GM21619 (cell line): Measurements from ENCODE around the gene EVA1A.

Experiments
- ATAC-seq: cut with Tn5 transposase; IDR thresholded peaks from one replicate; pipeline ENCODE4 v1.9.1; 2021; ENCODE audit not compliant: unreplicated experiment

The EVA1A gene

DNA sequence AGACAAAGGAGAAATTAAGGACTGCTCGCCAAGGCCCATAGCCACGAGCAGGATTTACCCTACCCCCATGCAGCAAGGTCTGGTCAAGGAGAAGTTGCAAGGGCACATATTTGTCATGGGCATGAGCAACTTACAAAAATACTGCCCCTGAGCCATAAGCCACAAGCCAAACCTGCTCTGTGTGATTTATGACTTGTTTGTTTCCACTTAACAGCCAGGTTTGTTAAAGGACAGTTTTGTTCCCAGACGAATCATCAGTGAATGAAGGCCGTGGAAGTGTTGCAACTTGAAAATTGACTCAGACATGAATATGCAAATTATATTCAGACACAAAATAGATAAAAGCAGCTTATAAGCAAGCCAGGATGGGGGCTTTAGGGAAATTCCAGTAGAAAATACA lies 31.3 kb upstream of the EVA1A start:
- ATAC-seq = no peak

DNA sequence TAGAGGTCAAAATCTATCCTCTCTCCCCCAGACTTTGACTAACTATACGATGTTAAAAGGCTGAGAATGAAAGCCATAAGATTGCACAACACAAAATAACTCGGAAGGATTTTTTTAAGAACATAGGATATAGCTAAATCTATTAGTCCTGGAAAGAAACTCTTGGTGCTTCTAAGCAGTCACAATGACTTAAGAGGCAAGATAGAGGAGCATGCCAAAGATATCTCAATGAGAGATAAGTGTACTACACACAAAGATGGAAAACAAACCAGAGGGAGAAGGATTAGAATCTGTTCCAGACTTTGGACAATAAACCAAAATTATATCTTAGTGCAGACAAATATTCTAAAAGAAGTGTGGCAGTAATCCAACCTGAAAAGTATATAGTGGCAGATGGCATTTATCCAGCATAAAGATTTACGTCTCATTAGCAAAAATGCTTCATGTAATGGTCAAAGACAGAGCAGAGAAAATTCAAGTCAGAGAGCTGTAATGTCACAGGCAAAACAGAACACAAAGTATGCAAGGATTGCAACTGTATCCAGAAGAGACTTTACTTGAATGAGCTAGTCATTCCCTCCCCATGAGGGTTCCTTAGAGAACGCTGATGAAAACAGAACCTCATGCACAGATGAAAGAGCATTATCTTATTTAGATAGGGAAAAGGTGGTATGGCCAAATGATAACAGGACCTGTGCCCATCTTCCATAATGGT lies 28.8 kb upstream of the EVA1A start:
- ATAC-seq = no peak

DNA sequence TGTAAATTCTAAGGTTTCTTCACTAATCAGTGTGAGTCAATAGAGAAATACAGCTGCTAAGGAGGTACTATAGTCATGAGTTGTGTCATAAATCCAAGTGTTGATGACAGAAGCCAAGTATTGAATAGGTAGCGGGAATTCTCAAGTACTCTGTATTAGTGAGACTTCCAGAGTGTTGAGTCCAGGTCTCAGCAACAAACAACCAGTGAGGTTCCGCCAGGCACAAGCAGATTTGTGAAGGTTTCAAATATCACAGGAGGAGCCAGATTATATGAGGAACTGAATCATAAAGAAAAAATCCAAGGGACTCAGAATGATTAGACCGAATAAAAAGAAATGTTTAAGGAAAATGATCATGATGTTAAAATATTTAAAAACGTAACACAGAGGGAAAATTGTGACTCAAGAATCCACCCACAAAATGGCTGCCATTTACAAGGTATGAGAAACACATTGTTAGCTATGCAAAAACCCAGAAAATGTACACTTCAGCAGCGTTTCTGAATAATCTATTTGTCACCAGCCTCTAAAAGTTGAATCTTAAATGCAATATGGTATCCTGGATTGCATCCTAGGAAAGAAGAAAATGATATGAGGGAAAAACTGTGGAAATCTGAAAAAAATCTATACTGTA lies 27.3 kb upstream of the EVA1A start:
- no peak for ATAC-seq

DNA sequence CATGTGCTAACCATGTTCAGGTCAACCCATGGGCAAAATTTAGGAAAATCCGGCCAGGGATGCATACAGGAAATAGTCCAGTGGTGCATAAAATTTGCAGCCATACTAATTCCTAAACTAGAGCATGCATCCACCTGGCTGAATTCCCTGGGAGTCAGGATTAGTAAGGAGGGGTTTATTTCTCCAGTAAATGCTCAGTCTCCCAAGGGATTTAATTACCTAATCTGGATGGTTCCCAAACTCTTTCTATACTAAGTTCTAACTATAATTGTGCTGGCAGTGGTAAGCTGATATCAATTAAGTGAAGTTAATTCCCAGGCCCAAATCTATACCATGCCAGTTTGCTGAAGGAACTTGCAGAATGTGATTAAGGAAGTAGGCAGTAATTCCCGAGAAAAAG lies 26.2 kb upstream of the EVA1A start:
- no peak for ATAC-seq

GRCh38 chr2:75582840-75583239 lies 22.1 kb upstream of the EVA1A start:
- no peak for ATAC-seq

GRCh38 chr2:75580606-75581005 lies 19.9 kb upstream of the EVA1A start:
- ATAC-seq = no peak

GRCh38 chr2:75580156-75580555 lies 19.4 kb upstream of the EVA1A start:
- no peak for ATAC-seq

DNA sequence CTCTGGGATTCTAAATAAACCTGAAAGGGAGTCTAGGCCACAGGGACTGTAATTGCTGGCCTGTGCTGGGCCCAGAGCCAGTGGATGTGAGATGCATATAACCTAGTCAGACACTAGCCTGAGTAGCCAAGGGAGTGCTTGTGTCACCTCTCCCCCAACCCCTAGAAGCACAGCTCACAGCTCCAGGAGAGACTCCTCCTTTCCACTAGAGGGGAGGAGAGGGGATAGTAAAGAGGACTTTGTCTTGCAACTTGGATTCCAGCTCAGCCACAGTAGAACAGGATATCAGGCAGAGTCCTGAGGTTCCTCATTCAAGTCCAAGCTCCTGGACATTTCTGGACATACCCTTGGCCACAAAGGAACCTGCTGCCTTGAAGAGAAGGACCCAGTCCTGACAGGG lies 18.4 kb upstream of the EVA1A start:
- ATAC-seq = no peak

GRCh38 chr2:75577280-75577679 lies 16.5 kb upstream of the EVA1A start:
- ATAC-seq = no peak

- ATAC-seq = no peak
Measured at GRCh38 chr2:75574106-75574505, 13.4 kb upstream of the EVA1A start.

DNA sequence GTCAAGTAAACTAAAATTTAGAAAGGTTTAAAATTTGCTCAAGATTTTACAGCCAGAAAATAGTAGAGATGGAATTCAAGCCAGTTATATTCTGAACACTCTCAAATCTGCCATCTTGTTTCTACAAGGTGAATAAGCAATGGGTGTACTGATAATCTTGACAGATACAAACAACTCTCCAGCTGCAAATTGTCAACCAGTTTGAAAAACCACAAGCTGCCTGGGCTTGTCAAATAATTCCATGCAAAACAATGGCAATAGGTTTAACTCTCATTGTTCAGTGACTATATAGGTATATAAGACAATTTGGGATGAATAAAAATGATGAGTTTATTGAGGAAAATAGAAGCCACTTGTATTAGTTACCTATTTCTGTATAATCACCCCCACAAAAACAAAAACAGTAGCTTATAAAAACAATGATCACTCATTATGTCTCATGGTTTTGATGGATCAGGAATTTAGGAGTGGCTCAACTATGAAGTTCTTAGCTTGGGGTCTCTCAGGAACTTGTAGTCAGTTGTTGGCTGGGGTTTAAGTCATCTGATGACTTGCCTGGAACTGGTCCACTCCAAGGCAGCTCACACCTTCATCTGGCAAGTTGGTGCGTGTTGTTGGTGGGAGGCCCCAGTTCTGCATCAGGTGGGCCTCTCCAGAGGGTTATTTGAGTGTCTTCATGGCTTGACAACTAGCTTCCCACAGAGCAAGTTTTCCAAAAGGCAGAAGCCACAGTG lies 12.6 kb upstream of the EVA1A start:
- ATAC-seq = no peak

- ATAC-seq = no peak
Measured at GRCh38 chr2:75571730-75572430, 11.1 kb upstream of the EVA1A start.

- no peak for ATAC-seq
Measured at GRCh38 chr2:75570948-75571729, 10.4 kb upstream of the EVA1A start.

DNA sequence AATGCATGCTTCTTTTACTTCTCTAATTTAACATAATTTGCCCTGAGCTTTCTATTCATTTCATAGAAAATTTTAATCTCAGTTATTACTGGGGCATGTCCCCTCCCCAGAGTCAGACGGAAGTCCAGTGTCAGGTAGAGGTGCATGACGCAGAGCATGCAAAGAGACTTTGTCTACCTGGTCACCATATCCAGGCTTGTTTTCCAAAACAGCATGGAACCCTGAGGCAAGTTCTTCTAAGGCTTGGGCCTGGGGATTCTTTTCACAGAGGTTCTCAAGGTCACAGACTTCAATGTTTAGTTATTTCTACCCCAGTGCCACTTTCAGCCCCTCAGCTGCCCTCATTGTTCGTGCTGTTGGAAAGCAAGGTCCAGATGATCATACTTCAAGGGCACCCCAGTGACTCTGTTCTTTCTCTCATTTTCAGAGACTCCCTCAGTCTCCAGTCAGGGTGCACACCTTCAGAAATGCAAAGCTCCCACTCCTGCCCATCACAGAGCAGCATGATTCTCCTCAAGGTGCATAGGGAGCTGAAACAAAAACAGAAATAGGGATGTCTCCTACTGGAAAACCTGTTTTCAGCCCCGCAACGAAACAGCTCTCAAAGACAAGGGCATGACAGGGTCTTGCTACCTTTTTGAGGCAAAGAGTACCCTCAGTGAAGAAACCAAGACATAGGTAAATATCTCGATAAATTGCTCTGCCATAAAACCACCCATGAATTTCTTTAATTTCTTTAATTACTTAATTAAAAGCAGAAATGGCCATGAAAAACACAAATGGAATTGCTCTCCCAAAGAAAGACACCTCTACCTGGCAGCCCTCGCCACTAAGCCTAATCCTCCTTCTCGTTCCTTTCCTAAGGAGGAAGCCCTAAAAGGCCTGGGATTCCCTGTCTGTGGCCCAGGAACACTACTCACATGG lies 9.5 kb upstream of the EVA1A start:
- ATAC-seq = no peak

DNA sequence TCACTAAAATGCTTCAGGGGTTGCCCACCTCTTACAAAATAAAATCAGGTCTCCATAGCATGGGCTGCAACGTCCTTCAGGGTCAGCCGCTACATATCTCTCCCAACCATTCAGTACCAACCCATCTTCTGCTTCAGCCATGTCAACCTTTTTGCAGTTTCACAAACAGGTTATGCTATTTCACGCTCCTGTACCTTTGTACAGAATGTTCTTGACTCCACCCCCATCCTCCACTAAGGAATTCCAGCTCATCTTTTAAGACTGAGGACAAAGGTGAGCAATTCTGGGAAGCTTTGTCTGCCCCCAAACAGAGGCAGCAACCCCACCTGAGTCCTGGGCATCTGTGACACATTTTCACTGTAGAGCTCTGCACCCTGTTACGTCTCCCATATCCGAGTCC lies 8.8 kb upstream of the EVA1A start:
- ATAC-seq = no peak

- ATAC-seq = no peak
Measured at GRCh38 chr2:75568174-75568573, 7.4 kb upstream of the EVA1A start.

DNA sequence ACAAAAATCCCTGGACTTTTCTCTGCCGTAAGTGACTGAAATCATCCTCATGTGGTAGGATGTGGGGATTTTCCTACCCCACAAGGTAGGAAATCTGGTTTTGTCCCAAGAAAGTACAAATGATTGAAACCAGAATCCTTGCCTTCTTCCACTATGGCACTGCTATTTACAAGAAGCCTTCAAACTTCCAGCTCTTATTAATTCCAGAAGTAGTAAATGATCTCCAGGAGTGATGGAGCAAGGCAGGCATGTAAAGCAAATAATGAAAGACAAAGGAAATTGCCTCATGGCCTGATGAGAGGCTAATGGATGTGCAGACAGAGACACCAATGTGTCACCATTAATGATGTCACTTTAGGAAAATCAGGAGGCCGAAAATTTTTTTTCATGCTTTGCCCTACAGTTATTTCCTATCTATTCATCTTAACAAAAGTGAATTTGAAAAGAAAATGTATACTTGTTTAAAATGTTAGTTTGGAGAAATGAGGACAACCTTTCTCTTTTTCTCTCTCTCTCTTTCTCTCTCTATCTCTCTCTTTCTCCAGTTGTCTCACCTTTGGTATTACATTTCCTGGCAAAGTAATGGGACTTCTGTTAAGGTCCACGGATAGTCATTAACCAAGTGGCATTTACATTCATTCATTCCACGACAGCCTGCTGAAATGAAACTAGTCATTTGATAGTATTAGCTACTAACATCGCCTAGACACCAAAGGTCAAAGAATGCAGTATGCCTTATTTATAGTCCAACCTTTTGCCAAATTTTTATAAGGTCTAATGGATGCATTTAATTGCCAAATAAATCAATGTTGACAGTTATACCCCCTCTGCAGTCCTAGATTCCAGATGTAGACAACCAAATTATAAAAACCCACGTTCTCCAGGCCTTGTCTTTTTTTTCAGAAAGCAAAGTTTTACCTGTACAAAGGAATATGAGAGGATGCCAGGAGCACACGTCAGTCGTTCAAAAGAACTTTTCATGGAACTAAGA lies 5.0 kb upstream of the EVA1A start:
- ATAC-seq = no peak

- no peak for ATAC-seq
Measured at GRCh38 chr2:75564713-75565359, 4.1 kb upstream of the EVA1A start.
